ENCODE data around the gene PNMT. TPM values are rescaled to one million over a fixed set of nuclear protein-coding genes. Genes with fewer than 3 reads are reported as not detected.

PNMT gene
- total and polyA plus RNA-seq, 3 experiments from 2014 or later: 0.39 TPM; not detected in 2

GRCh38 chr17:39628655-39629493 is 39.4 kb upstream of the PNMT start:
- CTCF ChIA-PET: interaction anchor here (1.1 to 10.7 kb wide), 5 partner anchors 7 to 352 kb away, joined by 3 to 161 read pairs (median 3); partner anchors contain the start of genes PPP1R1B and PSMD3

GRCh38 chr17:39629494-39629880 is 38.8 kb upstream of the PNMT start:
- no peak overlapping the region for H3K27ac ChIP-seq (ENCODE audit: low read depth, low read length)
- no peak overlapping the region for H3K27ac Mint-ChIP-seq
- no peak overlapping the region for H3K4me3 ChIP-seq (ENCODE audit: low read length)
- peaks cover 3 to 15% (median 8%) of the 10 kb centered on the region in 3 donors for H3K4me1 Mint-ChIP-seq
- peaks cover 9% of the 10 kb centered on the region for H3K4me1 ChIP-seq (ENCODE audit: insufficient read depth, low read length)
- no peaks in the 10 kb centered on the region for H3K36me3 Mint-ChIP-seq
- no peaks in the 10 kb centered on the region for H3K9me3 ChIP-seq (ENCODE audit: low read length)
- peaks cover 24 to 49% of the 10 kb centered on the region in 2 donors for H3K27me3 Mint-ChIP-seq
- no peaks in the 10 kb centered on the region for H3K9me3 Mint-ChIP-seq
- no peak overlapping the region for H3K4me3 Mint-ChIP-seq
- H3K27me3 ChIP-seq (ENCODE audit: insufficient read depth, low read length, poor library complexity, severe bottlenecking): peaks cover 23% of the 10 kb centered on the region
- CTCF ChIA-PET: interaction anchor here (1.4 to 10.7 kb wide), 2 partner anchors 7 to 351 kb away, joined by 3 to 161 read pairs; partner anchors contain the start of genes PPP1R1B and PSMD3
- no peak for DNase-seq
- H3K36me3 ChIP-seq (ENCODE audit: insufficient read depth, low read length): no peaks in the 10 kb centered on the region
- POLR2A ChIA-PET: no interaction called here

More at GRCh38 chr17:39628655-39629493, 39.4 kb upstream of the PNMT start:
- H3K36me3 ChIP-seq (ENCODE audit: insufficient read depth, low read length): no peaks in the 10 kb centered on the region
- Mint-ChIP-seq H3K27me3 (peaks cover 24 to 49% of the 10 kb centered on the region in 2 donors), H3K27ac (no peak overlapping the region), H3K9me3 (no peaks in the 10 kb centered on the region), H3K4me1 (peaks cover 0 to 12% (median 4%) of the 10 kb centered on the region in 3 donors), H3K4me3 (no peak overlapping the region), H3K36me3 (no peaks in the 10 kb centered on the region)
- peaks cover 9% of the 10 kb centered on the region for H3K4me1 ChIP-seq (ENCODE audit: insufficient read depth, low read length)
- DNase-seq: no peak
- H3K9me3 ChIP-seq (ENCODE audit: low read length): no peaks in the 10 kb centered on the region
- H3K27ac ChIP-seq (ENCODE audit: low read depth, low read length): no peak overlapping the region
- peaks cover 23% of the 10 kb centered on the region for H3K27me3 ChIP-seq (ENCODE audit: insufficient read depth, low read length, poor library complexity, severe bottlenecking)
- no peak overlapping the region for H3K4me3 ChIP-seq (ENCODE audit: low read length)
- POLR2A ChIA-PET: no interaction called here

GRCh38 chr17:39629898-39630297 is 38.4 kb upstream of the PNMT start:
- Histone ChIP-seq H3K9me3 (ENCODE audit: low read length) (no peaks in the 10 kb centered on the region), H3K27ac (ENCODE audit: low read depth, low read length) (no peak overlapping the region), H3K27me3 (ENCODE audit: insufficient read depth, low read length, poor library complexity, severe bottlenecking) (peaks cover 23% of the 10 kb centered on the region), H3K4me3 (ENCODE audit: low read length) (no peak overlapping the region), H3K36me3 (ENCODE audit: insufficient read depth, low read length) (no peaks in the 10 kb centered on the region), H3K4me1 (ENCODE audit: insufficient read depth, low read length) (peaks cover 9% of the 10 kb centered on the region)
- Mint-ChIP-seq H3K36me3 (no peaks in the 10 kb centered on the region), H3K9me3 (no peaks in the 10 kb centered on the region), H3K27ac (no peak overlapping the region), H3K4me1 (peaks cover 5 to 16% (median 9%) of the 10 kb centered on the region in 3 donors), H3K27me3 (peaks cover 24 to 49% of the 10 kb centered on the region in 2 donors), H3K4me3 (no peak overlapping the region)
- ChIA-PET CTCF (interaction anchor here (1.4 to 10.7 kb wide), 3 partner anchors 8 to 351 kb away, joined by 3 to 161 read pairs (median 3); partner anchors contain the start of genes PPP1R1B and PSMD3), POLR2A (no interaction called here)
- DNase-seq: no peak

GRCh38 chr17:39631403-39631802 is 36.9 kb upstream of the PNMT start:
- peaks cover 16 to 38% of the 10 kb centered on the region in 2 donors for H3K27me3 Mint-ChIP-seq
- Histone ChIP-seq H3K4me1 (ENCODE audit: insufficient read depth, low read length) (peaks cover 14% of the 10 kb centered on the region), H3K27me3 (ENCODE audit: insufficient read depth, low read length, poor library complexity, severe bottlenecking) (peaks cover 14% of the 10 kb centered on the region), H3K27ac (ENCODE audit: low read depth, low read length) (no peak overlapping the region), H3K4me3 (ENCODE audit: low read length) (no peak overlapping the region), H3K36me3 (ENCODE audit: insufficient read depth, low read length) (no peaks in the 10 kb centered on the region), H3K9me3 (ENCODE audit: low read length) (no peaks in the 10 kb centered on the region)
- H3K9me3 Mint-ChIP-seq: no peaks in the 10 kb centered on the region
- DNase-seq: no peak
- ChIA-PET POLR2A (no interaction called here), CTCF (interaction anchor here (10.7 kb wide), 1 partner anchor 9 kb away, joined by 161 read pairs; the partner anchor contains the start of gene PPP1R1B)
- peaks cover 11 to 24% (median 13%) of the 10 kb centered on the region in 3 donors for H3K4me1 Mint-ChIP-seq
- H3K36me3 Mint-ChIP-seq: no peaks in the 10 kb centered on the region
- no peak overlapping the region for H3K4me3 Mint-ChIP-seq
- no peak overlapping the region for H3K27ac Mint-ChIP-seq

- no peaks in the 10 kb centered on the region for H3K9me3 Mint-ChIP-seq
- no peak overlapping the region for H3K27ac Mint-ChIP-seq
- no peak overlapping the region for H3K4me3 Mint-ChIP-seq
These were observed 35.9 kb upstream of the PNMT start for GRCh38 chr17:39632153-39632941.

GRCh38 chr17:39633570-39634183 is 34.6 kb upstream of the PNMT start:
- POLR2A ChIA-PET: no interaction called here
- Mint-ChIP-seq H3K9me3 (no peaks in the 10 kb centered on the region), H3K36me3 (peaks cover 0 to 8% (median 0%) of the 10 kb centered on the region in 3 donors), H3K4me1 (peaks cover 29 to 39% (median 30%) of the 10 kb centered on the region in 3 donors), H3K27me3 (peaks cover 5 to 24% of the 10 kb centered on the region in 2 donors), H3K27ac (peak overlapping the region in 1 of 8 donors; percentile 19), H3K4me3 (peak overlapping the region in 1 of 7 donors; percentile 70)
- H3K4me3 ChIP-seq (ENCODE audit: low read length): no peak overlapping the region
- CTCF ChIA-PET: interaction anchor here (0.9 to 10.7 kb wide), 7 partner anchors 11 to 347 kb away, joined by 3 to 161 read pairs (median 4); partner anchors contain the start of genes PPP1R1B and PSMD3
- no peak overlapping the region for H3K27ac ChIP-seq (ENCODE audit: low read depth, low read length)
- no peaks in the 10 kb centered on the region for H3K9me3 ChIP-seq (ENCODE audit: low read length)
- H3K4me1 ChIP-seq (ENCODE audit: insufficient read depth, low read length): peaks cover 22% of the 10 kb centered on the region
- DNase-seq: no peak
- H3K36me3 ChIP-seq (ENCODE audit: insufficient read depth, low read length): no peaks in the 10 kb centered on the region
- no peaks in the 10 kb centered on the region for H3K27me3 ChIP-seq (ENCODE audit: insufficient read depth, low read length, poor library complexity, severe bottlenecking)

More at GRCh38 chr17:39632153-39632941, 35.9 kb upstream of the PNMT start:
- ChIA-PET CTCF (interaction anchor here (1.7 to 10.7 kb wide), 4 partner anchors 10 to 122 kb away, joined by 4 to 161 read pairs (median 16); partner anchors contain the start of gene PPP1R1B), POLR2A (no interaction called here)
- peaks cover 7% of the 10 kb centered on the region for H3K27me3 ChIP-seq (ENCODE audit: insufficient read depth, low read length, poor library complexity, severe bottlenecking)
- H3K4me1 Mint-ChIP-seq: peaks cover 16 to 26% (median 17%) of the 10 kb centered on the region in 3 donors
- peaks cover 15 to 32% of the 10 kb centered on the region in 2 donors for H3K27me3 Mint-ChIP-seq
- no peak overlapping the region for H3K27ac ChIP-seq (ENCODE audit: low read depth, low read length)
- H3K36me3 ChIP-seq (ENCODE audit: insufficient read depth, low read length): no peaks in the 10 kb centered on the region
- H3K4me1 ChIP-seq (ENCODE audit: insufficient read depth, low read length): peaks cover 10% of the 10 kb centered on the region
- peaks cover 0 to 2% (median 0%) of the 10 kb centered on the region in 3 donors for H3K36me3 Mint-ChIP-seq
- H3K4me3 ChIP-seq (ENCODE audit: low read length): no peak overlapping the region
- no peak for DNase-seq
- no peaks in the 10 kb centered on the region for H3K9me3 ChIP-seq (ENCODE audit: low read length)

- Mint-ChIP-seq H3K4me3 (peak overlapping the region in 2 of 7 donors; percentile 37 to 76), H3K27ac (peak overlapping the region in 5 of 8 donors; percentile 33 to 82 (median 42)), H3K27me3 (peaks cover 3 to 21% of the 10 kb centered on the region in 2 donors), H3K36me3 (peaks cover 0 to 8% (median 0%) of the 10 kb centered on the region in 3 donors), H3K4me1 (peaks cover 36 to 47% (median 36%) of the 10 kb centered on the region in 3 donors), H3K9me3 (no peaks in the 10 kb centered on the region)
- Histone ChIP-seq H3K27ac (ENCODE audit: low read depth, low read length) (no peak overlapping the region), H3K36me3 (ENCODE audit: insufficient read depth, low read length) (no peaks in the 10 kb centered on the region), H3K27me3 (ENCODE audit: insufficient read depth, low read length, poor library complexity, severe bottlenecking) (no peaks in the 10 kb centered on the region), H3K4me3 (ENCODE audit: low read length) (no peak overlapping the region), H3K9me3 (ENCODE audit: low read length) (no peaks in the 10 kb centered on the region), H3K4me1 (ENCODE audit: insufficient read depth, low read length) (peaks cover 29% of the 10 kb centered on the region)
- DNase-seq: peak in 2 of 5 donors; percentile 29 to 45
- POLR2A ChIA-PET: no interaction called here
- CTCF ChIA-PET: interaction anchor here (0.9 to 10.7 kb wide), 8 partner anchors 12 to 48 kb away, joined by 3 to 161 read pairs (median 6); partner anchors contain the start of genes PNMT and PPP1R1B
These were observed 33.8 kb upstream of the PNMT start for GRCh38 chr17:39634384-39634871.
